Thyroid gland (tissue), 4 donors: ENCODE measurements around the gene KERA.

Experiments used
- CTCF ChIP-seq, 6 experiments: fragments of 200-600 bp in 3 of 6; fragments of 450-650 bp in 3 of 6; sonication (generic) in 3 of 6; IDR thresholded peaks; one replicate each; pipeline ENCODE4 v1.5.1; 2016 to 2019; ENCODE audit warnings: antibody characterized with exemption in 6 of 6, mild to moderate bottlenecking in 2 of 6, inconsistent platforms in 1 of 6, moderate library complexity in 1 of 6
- POLR2A ChIP-seq, 2 donors: fragments of 450-650 bp; IDR thresholded peaks; one replicate each; pipeline ENCODE4 v1.6.1; 2017; ENCODE audit warnings: antibody characterized with exemption in 2 of 2, mild to moderate bottlenecking in 2 of 2, moderate library complexity in 1 of 2

- no peak for TF ChIP-seq CTCF (IDR thresholded peaks at IDR 0.05)
- TF ChIP-seq POLR2A (IDR thresholded peaks at IDR 0.05): no peak
Observed at GRCh38 chr12:91105807-91106206, 48.0 kb upstream of the KERA start.
